Measurements from ENCODE around the gene LPAR3. TPM values are rescaled to one million over a fixed set of nuclear protein-coding genes. Genes with fewer than 3 reads are reported as not detected.

Gene LPAR3
- total and polyA plus RNA-seq, 2 donors (not counting 1 experiment from before 2014, with no cell fraction given): not detected

- Histone ChIP-seq H4K20me1 (ENCODE audit: control insufficient read depth, insufficient read depth, low read length, poor library complexity, severe bottlenecking) (no peaks in the 10 kb centered on the region), H3K4me3 (ENCODE audit: control extremely low read depth in 1 of 5, extremely low read depth in 1 of 5, insufficient read depth in 1 of 5, low read depth in 2 of 5, low read length in 4 of 5) (no peak overlapping the region), H2AFZ (ENCODE audit: insufficient read depth, low read depth, low read length, poor library complexity, severe bottlenecking) (no peak overlapping the region), H3K9ac (ENCODE audit: low read length) (no peak overlapping the region), H3K36me3 (replicated peaks in 1 of 2; ENCODE audit: control extremely low read depth in 1 of 2, control insufficient read depth in 1 of 2, extremely low read depth in 1 of 2, insufficient read depth in 2 of 2, low read length in 1 of 2) (no peaks in the 10 kb centered on the region), H3K27me3 (replicated peaks in 1 of 4; ENCODE audit: control extremely low read depth in 1 of 4, control insufficient read depth in 3 of 4, insufficient read depth in 4 of 4, low read length in 3 of 4) (peaks cover 0 to 4% (median 0%) of the 10 kb centered on the region in 4 experiments), H3K4me2 (replicated peaks; ENCODE audit: low read depth, low read length, poor library complexity, severe bottlenecking) (no peak overlapping the region), H3K9me3 (ENCODE audit: control extremely low read depth in 1 of 3, control insufficient read depth in 2 of 3, insufficient read depth in 1 of 3, low read length in 2 of 3) (no peaks in the 10 kb centered on the region), H3K79me2 (ENCODE audit: control insufficient read depth, insufficient read depth, low read length) (no peaks in the 10 kb centered on the region), H3K4me1 (ENCODE audit: control insufficient read depth in 2 of 2, insufficient read depth in 2 of 2, low read length in 2 of 2) (no peaks in the 10 kb centered on the region), H3K27ac (ENCODE audit: low read length in 2 of 2) (no peak overlapping the region)
- ATAC-seq (ENCODE audit: low read depth) (no peak), DNase-seq (no peak)
- CTCF ChIA-PET: no interaction called here
- POLR2A ChIA-PET: no interaction called here
- Mint-ChIP-seq H3K27me3 (peaks cover 18% of the 10 kb centered on the region), H3K9me3 (ENCODE audit: insufficient read depth) (no peaks in the 10 kb centered on the region), H3K4me1 (no peaks in the 10 kb centered on the region), H3K4me3 (no peak overlapping the region), H3K27ac (no peak overlapping the region)
- 85% methylated on average over 5 of the region's 9 CpGs for WGBS (ENCODE audit: insufficient coverage)
- TF ChIP-seq CTCF (IDR thresholded peaks at IDR 0.05): no peak
- no peak for TF ChIP-seq EZH2 (IDR thresholded peaks at IDR 0.05; ENCODE audit: borderline replicate concordance, insufficient read depth, low read depth, low read length, poor library complexity, severe bottlenecking)
- intact Hi-C loops (cut with micrococcal nuclease): no loop called here
Measured at GRCh38 chr1:84810343-84810742, 82.7 kb downstream of the LPAR3 start.

GRCh38 chr1:84809023-84809422, 84.0 kb downstream of the LPAR3 start:
- ChIA-PET CTCF (no interaction called here), POLR2A (no interaction called here)
- no peak overlapping the region for H3K4me2 ChIP-seq (replicated peaks; ENCODE audit: low read depth, low read length, poor library complexity, severe bottlenecking)
- H4K20me1 ChIP-seq (ENCODE audit: control insufficient read depth, insufficient read depth, low read length, poor library complexity, severe bottlenecking): no peaks in the 10 kb centered on the region
- no peak overlapping the region for H2AFZ ChIP-seq (ENCODE audit: insufficient read depth, low read depth, low read length, poor library complexity, severe bottlenecking)
- H3K4me1 ChIP-seq (ENCODE audit: control insufficient read depth in 2 of 2, insufficient read depth in 2 of 2, low read length in 2 of 2): no peaks in the 10 kb centered on the region
- no peak for DNase-seq
- no peak overlapping the region for H3K27ac ChIP-seq (ENCODE audit: low read length in 2 of 2)
- Mint-ChIP-seq H3K9me3 (ENCODE audit: insufficient read depth) (no peaks in the 10 kb centered on the region), H3K4me3 (no peak overlapping the region), H3K27ac (no peak overlapping the region), H3K27me3 (peaks cover 18% of the 10 kb centered on the region), H3K4me1 (no peaks in the 10 kb centered on the region)
- 100% methylated on average over 1 of the region's 3 CpGs for WGBS (ENCODE audit: insufficient coverage)
- no peaks in the 10 kb centered on the region for H3K79me2 ChIP-seq (ENCODE audit: control insufficient read depth, insufficient read depth, low read length)
- no peak for ATAC-seq (ENCODE audit: low read depth)
- peaks cover 0 to 4% (median 0%) of the 10 kb centered on the region in 4 experiments for H3K27me3 ChIP-seq (replicated peaks in 1 of 4; ENCODE audit: control extremely low read depth in 1 of 4, control insufficient read depth in 3 of 4, insufficient read depth in 4 of 4, low read length in 3 of 4)
- intact Hi-C loops (cut with micrococcal nuclease): no loop called here
- H3K9ac ChIP-seq (ENCODE audit: low read length): no peak overlapping the region
- H3K4me3 ChIP-seq (ENCODE audit: control extremely low read depth in 1 of 5, extremely low read depth in 1 of 5, insufficient read depth in 1 of 5, low read depth in 2 of 5, low read length in 4 of 5): no peak overlapping the region
- no peaks in the 10 kb centered on the region for H3K36me3 ChIP-seq (replicated peaks in 1 of 2; ENCODE audit: control extremely low read depth in 1 of 2, control insufficient read depth in 1 of 2, extremely low read depth in 1 of 2, insufficient read depth in 2 of 2, low read length in 1 of 2)
- H3K9me3 ChIP-seq (ENCODE audit: control extremely low read depth in 1 of 3, control insufficient read depth in 2 of 3, insufficient read depth in 1 of 3, low read length in 2 of 3): no peaks in the 10 kb centered on the region
- TF ChIP-seq EZH2 (IDR thresholded peaks at IDR 0.05; ENCODE audit: borderline replicate concordance, insufficient read depth, low read depth, low read length, poor library complexity, severe bottlenecking): no peak
- TF ChIP-seq CTCF (IDR thresholded peaks at IDR 0.05): no peak

All from B cell (primary cell).